Kidney glomerular epithelial cell (primary cell): ENCODE results near the gene GOLGA8A.
A peak's percentile ranks its signal among the peaks of the same experiment; 100 is the strongest.
"Not testable (repeated sequence)": the region's sequence is repeated elsewhere in the genome, so short reads cannot be mapped to it uniquely, and the experiment has no call there.

Source experiments
- DNase-seq: peaks from one replicate; lab custom pipeline; 2025; lab: John Stamatoyannopoulos, UW

Gene GOLGA8A, protein sequence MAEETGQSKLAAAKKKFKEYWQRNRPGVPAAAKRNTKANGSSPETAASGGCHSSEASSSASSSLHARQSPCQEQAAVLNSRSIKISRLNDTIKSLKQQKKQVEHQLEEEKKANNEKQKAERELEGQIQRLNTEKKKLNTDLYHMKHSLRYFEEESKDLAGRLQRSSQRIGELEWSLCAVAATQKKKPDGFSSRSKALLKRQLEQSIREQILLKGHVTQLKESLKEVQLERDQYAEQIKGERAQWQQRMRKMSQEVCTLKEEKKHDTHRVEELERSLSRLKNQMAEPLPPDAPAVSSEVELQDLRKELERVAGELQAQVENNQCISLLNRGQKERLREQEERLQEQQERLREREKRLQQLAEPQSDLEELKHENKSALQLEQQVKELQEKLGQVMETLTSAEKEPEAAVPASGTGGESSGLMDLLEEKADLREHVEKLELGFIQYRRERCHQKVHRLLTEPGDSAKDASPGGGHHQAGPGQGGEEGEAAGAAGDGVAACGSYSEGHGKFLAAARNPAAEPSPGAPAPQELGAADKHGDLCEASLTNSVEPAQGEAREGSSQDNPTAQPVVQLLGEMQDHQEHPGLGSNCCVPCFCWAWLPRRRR

DNA sequence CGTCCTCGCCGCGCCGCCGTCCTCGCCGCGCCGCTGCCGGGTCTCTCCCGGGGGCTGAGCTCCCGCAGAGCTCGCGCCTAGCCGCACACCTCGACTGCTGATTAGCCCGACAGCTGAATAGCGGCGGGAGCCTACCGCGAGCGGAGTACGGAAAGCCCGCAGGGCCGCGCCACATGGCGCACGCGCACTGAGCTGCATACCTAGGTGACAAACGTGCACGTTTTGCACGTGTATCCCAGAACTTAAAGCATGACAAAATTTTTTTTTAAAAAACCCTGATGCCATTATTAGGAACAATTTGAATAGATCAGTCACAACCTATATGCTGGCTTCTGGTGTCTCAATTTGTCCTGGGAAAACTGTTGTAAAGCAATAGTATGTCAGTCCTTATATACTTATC, at the start of gene GOLGA8A:
TSS of gene GOLGA8A (minus strand) at position 122 of the 400 bp plus-strand sequence. CDS start 48,117 bp downstream, outside the sequence.
- peak; percentile 42 for DNase-seq

DNA sequence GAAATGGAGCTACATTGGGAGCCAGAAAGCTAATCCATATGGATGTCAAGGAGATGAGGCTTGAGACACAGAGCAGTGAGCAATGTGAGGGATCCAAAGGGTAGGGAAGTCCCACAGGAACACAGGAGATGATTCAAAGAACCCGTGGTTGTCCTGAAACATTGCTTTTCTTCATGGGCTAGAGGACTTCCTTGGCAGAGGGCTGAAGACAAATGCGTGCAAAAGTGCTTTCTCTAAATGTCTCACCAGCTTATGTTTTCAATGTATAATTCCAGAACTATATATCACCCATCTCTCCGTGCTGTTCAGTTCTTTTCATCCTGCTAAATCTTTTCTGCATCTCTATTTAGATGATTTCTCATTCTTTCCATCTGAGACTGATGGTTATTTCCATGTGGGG, 46.0 kb upstream of the GOLGA8A start:
- DNase-seq, result no peak

DNA sequence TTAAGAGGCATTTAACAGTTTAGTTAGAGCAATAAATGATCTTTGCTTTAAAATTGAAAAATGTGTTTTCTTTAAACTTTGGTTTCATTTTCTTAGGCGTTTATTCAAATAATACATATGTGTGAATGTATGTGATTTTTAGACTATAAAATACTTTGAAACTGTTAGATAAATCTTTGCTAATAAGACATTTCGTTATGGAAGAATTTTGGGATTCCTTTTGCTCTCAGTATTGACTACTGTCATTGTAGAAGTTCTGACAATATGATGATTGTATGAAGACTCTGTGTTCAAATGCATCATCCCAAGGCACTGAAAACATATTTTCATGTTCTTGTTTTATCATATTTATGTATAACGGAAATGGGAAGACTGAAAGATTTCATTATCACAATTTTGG, 43.8 kb upstream of the GOLGA8A start:
- DNase-seq, result no peak

DNA sequence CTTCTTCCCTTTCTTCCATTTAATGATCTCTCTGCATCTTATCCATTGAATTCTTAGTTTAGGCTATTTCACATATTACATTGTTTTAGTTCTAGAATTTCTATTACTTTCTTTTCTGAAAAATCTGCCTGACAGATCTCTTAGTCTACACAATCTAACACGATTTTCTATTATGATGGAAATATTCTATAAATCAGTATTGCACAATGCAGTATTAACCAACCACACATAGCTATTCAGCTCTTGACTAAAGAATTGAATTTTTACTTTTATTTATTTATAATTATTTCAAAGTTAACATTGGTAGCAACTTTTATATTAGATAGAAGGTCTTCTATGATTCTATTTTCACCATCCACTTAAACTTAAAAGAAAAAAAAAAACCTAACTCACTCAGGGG, 36.2 kb upstream of the GOLGA8A start:
- no peak for DNase-seq

DNA sequence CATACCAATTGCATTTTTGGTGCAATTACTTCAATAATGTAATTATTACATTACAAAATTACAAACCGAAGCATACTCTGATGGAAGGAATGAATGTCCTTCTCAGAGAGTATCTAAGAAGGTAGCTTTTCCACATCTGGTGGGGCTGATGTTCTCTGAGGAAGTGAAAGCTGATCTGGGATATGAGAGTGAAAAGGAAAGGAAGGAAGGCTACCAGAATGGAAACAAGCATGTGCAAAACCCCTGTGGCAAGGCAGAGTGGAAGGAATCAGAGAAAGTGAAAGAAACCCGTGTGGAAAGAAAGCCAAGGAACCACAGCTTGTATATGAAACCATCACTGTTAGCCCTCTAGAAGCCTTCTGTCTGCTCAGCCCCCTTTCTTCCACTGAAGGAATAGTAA, 35.3 kb upstream of the GOLGA8A start:
- no peak for DNase-seq

DNA sequence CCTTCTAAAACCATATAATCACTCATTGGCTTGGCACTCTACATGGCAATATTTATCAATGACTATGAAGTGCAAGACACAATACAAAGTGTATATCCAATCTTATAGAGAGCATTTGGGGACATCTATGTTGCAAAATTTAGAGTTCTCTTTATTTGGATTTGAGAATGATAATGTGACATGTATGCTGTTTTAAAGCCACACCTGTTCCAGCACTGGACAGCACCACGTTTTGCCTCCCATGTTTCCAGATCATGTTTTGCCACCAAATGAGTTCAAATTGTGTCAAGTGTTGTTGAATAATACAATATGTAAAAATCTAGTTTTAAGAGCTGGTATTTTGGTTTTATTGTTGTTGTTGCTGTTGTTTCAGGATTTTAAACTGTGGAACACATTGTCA, 33.3 kb upstream of the GOLGA8A start:
- DNase-seq, result no peak

DNA sequence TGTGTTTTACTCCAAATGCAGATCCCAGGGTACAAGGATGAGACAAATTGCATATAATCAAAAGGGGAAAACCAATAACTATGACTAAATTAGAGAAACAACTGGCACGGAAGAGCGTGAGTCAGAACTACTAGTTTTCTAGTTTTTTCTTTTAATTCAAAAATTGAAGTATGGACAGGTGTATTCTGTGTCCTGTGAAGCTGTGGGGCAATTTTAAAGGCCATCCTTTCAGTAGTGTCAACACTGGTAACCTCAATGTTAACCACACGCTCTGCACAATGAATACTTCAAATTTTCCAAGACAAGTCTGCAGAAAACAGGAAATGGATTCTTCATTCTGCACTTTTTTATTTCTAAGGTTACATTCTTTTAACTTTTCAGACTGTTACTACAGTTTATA, 32.5 kb upstream of the GOLGA8A start:
- DNase-seq, result no peak

DNA sequence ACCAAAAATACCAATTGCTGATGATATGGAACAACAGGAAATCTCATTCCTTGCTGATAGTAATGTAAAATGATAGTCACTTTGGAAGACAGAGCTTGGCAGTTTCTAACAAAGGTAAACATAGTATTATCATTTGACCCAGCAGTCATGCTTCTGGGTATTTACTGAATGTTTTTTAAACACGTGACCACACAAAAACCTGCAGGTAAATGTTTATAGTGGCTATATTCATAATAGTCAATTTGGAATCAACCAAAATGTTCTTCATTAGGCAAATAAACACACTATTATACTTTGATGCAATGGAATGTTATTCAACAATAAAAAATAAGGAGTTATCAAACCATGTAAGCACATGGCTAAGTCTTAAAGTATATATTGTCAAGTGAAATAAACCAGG, 24.1 kb upstream of the GOLGA8A start:
- DNase-seq, result no peak

DNA sequence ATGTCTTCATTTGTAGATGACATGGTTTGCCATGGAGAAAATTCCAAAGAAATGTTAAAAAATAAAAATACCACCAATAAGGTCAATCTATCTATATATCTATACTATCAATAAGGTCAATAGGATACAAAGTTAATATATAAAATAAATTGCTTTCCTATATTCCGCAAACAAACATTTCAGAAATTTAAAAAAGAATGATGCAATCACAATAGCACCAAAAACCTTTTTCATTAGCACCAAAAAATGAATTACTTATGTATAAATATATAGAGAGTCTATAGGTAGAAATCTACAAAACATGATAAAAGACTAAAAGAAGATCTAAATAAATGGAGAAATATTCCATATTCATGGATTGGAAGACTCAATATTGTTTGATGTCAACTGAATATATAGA, 22.8 kb upstream of the GOLGA8A start:
- no peak for DNase-seq

DNA sequence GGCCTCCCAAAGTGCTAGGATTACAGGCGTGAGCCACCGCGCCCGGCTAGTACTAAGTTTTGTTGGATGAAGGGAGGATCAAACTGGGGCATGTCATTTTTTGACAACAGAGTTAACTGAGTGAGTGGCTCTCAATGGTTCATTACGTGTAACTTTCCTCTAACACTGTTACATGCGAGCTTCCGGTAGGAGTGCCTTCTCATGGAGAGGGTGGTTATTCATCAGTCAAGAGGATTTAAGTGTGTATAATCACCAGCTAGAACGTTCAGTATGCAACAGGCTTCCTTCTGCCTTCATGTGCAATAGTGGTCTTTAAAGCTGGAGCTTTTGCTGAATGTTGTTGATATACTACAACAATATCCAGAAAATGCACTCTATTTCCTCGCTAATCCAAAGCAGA, 19.1 kb upstream of the GOLGA8A start:
- no peak for DNase-seq

DNA sequence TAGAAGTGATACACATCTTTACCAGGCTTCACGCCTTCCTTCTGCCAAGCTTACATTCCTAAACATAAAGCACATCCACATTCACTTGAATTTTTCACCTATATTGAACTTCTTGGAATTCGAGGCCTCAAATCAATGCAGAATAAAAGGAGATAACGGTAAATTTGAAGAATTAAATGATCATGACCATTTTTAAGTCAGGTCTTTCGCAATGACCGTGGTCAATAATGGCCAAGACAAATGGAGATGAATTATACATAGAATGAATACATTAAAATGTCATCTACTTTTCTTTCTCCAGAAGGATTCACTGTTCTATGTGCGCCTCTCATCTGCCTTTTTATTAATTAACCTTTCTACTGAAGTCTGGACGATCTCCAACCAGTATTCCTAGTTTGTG, 5.3 kb upstream of the GOLGA8A start:
- DNase-seq, result no peak

DNA sequence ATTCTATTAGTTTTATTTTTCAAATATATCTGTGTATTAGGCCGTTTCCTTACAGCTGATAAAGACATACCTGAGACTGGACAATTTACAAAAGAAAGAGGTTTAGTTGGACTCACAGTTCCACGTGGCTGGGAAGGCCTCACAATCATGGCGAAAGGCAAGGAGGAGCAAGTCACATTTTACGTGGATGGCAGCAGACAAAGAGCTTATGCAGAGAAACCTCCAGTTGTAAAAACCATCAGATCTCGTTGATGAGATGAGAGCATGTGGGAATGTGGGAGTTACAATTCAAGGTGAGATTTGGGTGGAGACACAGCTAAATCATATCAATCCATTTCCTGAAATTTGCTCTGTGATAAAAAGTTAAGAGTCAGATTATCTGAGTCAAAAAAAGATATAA, 2.3 kb upstream of the GOLGA8A start:
- no peak for DNase-seq

DNA sequence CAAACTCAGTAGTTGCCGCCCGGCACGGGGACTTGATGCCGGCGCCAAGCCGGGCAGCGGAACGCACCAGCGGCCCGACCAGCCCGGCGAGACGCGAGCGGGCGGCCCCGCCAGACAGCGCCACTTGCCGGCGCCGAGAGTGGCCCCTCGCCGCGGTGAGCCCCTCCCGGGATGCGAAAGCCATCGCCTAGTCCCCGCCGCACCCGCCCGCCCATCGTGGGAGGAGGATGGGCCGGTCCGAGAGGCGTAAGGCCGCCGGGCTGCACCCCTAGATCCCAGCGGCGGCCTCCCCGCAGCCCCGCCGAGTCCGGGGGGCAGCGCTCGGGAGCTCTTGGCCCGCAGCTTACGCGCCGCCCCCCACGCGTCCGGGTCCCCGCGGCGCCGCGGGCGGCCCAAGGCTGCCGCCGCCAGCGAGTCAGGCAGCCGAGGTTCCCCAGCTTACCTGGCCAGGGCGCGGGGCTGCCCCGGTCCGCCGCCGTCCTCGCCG, 609 bp downstream of the GOLGA8A start:
- no peak for DNase-seq

DNA sequence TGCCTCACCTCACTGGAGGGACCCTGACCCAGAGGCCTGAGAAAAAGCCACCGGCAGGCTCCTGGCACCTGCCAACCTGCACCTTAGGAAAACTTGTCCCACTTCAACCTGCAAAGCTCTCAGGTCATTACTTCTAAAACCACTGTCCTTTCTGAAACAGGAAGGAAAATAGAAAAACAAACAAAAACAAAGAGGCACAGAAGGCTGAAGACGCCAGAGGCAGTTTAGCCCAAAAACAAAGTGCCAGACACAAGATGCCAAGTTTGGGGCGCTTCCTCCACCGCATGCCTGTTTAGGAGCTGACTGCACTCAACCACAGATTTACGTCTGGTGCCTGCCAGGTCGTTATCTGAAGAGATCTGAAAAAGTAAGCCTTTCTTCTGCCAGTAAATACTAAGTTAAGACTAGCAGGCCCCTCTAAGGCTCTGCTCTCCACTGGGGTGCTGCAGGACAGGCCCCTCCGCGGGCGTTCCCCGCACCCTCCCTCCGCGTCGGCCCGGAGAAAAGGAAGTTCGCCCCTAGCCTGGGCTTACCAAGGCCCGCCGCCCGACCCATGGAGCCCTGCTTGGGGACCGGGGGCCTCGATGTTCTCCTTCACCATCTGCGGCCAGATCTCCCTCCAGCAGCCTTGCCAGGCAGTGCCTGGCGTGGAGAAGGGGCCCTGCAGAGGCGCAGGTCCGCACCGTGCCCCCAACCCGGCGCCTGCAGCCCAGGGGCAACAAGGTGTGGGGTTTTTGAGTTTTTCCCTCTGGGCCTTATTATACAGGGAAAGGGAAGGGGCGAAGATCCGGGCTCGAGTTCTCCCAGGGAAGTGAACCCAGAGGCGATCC, 1.3 kb downstream of the GOLGA8A start:
- DNase-seq, result no peak

DNA sequence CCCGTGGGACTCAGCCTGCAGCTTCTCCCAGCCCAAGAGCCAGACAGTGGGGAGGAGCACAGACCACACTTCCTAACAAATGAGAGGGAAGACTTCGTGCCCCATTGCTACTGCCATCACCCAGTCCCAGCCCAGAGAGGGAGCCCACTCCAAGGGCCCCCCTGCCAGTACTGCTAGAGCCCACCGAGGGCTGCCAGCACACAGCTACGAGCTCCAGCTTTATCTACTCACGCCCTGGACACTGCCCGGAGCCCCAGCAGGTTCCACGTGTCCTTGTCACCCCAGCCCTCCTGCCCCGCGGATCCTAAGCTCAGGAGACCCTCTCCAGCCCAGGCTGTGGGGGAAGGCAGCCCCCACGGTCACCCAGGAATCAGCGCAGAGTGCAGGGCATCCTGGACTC, 1.9 kb downstream of the GOLGA8A start:
- no peak for DNase-seq

DNA sequence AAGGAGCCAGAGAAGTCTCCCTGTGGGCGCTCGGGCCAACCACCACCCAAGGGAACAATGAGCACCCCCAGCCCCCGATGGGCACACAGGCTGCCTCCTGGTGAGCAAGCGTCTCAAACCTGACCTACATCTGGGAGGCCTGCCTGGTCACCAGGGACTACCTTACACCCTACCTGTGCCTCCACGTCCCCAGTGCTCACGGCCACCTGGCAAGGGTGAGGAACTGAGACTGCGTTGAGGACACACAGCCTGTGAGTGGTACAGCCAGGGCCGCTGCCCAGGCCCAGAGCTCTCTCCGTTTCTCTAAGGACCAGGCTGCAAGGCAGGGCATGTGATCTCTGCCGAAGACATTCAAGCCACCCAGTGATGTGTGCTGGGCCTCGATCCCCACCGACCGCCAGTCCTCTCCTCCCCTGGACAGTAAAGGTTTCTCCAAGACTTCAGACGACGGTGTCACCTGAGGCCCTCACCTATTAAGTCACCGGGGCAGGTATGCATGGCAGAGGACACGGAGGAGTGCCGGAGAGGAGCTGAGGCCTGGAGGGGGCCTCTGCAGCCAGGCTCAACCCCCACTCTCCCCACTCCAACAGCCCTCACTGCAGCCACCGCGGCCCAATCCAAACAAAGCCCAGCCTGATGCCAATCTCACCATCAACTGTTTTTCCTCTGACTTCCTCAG, 2.8 kb downstream of the GOLGA8A start:
- DNase-seq, result no peak

DNA sequence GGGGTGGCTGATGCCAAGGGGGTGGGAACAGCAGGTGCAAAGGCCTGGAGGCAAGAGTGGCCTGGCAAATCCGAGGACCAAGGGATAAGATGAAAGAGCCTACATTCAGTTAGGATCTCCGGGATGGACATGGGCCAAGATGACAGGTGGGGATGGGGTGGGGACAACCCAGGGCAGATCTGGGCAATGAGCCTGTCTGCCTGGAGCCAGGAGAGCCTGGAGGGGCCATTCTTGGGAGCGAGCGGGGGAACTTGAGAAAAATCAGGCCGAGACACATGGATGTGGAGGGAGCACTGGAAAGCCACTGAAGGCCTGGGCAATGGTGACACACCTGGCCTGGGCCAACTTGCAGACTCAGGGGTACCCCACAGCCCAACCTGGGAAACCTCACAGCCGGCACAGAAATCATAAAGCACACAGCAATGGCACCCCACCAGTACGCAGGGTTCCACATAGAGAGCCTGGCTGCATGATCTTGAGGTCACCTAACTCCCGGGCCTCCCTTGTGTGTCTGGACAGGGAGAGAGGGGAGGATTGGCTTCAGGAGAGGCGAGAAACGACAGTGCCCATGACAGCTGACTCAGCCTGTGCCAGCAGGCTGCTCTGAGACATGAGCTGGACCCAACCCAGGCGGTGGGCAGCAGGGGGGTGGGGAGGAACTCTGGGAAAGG, 3.5 kb downstream of the GOLGA8A start:
- not testable (repeated sequence) for DNase-seq

DNA sequence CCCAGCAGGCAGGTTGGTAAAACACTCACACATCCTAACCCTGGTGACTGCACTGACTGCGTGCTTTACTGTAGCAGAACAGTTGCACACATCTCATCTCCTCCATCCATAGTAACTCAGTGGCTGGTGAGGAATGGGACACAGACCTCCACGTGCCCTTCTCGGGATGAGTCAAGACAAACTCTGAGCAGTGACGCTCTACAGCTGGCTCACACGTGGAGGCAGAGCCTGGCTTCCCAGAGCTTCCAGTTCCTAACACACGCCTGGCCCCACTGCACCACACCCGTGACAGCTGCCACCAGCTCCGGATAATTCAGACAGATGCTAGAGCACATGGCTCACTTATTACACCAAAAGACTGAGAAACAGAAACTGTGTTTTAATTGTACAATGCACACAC, 7.0 kb downstream of the GOLGA8A start:
- not testable (repeated sequence) for DNase-seq

DNA sequence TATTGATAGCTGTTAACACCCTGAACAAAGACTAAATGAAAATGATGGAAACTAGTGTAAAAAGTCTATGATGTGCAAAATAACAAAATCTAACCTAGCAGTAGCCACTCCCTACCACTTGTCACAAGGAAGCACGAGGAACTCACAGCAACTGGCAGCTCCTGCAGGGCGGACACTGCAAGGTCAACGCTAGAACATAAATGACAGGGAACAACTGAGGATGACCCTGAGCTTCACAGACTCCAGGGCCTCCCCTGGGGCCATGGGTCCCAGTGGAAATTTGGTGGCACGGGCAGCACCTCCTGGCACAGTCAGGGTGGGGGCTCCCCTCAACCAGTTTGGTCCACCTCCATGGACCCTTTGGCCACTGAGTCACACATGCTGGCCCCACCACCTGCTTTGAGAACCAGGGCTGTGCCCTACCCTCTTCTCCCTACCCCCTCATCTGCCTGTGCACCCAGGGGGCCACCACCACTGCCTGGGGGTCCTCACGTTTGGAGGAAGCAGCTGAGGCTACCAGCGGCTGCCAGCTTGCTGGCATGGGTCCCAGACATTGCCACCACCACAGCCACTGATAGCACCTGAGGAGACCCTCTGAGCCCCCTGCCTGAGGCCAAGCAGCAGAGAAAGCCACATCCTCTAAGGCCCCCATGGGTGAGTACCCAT, 14.1 kb downstream of the GOLGA8A start:
- not testable (repeated sequence) for DNase-seq

DNA sequence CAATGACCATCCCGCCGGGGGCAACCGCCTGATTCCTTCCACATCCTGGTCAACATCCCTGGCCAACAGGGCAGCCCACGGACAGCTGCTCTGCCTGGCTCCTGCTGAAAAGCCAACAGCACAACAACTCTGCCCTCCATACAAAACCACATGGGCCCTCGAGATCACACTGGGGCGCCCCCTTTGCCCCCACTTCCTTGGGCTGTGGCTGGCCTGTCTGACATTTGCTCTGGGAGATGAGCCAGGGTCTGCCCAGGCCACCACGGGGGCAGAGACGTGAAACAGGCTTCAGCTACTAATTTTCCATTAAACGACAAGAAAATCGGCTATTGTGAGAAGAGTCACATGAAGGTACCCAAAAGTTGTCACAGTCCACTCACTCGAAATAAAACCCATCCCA, 16.7 kb downstream of the GOLGA8A start:
- DNase-seq, result not testable (repeated sequence)

DNA sequence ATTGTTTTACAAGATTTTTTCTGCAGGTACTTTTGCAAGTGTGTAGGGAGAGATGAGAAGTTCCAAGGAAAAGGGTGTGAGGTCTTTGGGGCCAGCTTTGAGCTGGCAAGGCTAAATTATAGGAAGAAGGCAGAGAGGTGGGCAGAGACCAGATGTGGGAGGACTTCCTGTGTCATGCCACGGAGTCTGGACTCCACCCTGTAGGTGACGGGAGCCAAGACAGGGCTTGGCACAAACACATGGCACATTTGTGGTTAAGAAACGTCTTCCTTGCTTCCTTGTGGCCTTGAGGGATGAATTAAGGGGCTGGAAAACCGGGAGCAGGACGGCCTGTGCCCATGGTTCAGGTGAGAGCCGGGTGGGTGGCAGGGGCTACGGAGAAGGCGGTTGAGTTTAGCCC, 19.2 kb downstream of the GOLGA8A start:
- DNase-seq, result not testable (repeated sequence)
